ENCODE results near the gene LRCH4. TPM values are rescaled to one million over a fixed set of nuclear protein-coding genes. Genes with fewer than 3 reads are reported as not detected.
A peak's percentile ranks its signal among the peaks of the same experiment; 100 is the strongest.

LRCH4 gene
- total RNA-seq, 1 donor from 2014 or later: 89.2 TPM

GRCh38 chr7:100573691-100574361, 12.1 kb downstream of the LRCH4 start, which contains the start of gene SAP25:
Gene SAP25 (minus strand): TSS chr7:100573900. CDS start chr7:100573742, 158 bp downstream.
- H3K27me3 Mint-ChIP-seq: peaks cover 3% of the 10 kb centered on the region
- intact Hi-C loops (cut with micrococcal nuclease): no loop called here
- peaks cover 35% of the 10 kb centered on the region for H3K36me3 Mint-ChIP-seq (ENCODE audit: low read depth)
- H3K4me3 Mint-ChIP-seq: no peak within 1 kb of the TSS
- H3K9me3 Mint-ChIP-seq: no peaks in the 10 kb centered on the region
- H3K27ac Mint-ChIP-seq: no peak within 1 kb of the TSS
- peaks cover 9% of the 10 kb centered on the region for H3K4me1 Mint-ChIP-seq
- no peak for DNase-seq

DNA sequence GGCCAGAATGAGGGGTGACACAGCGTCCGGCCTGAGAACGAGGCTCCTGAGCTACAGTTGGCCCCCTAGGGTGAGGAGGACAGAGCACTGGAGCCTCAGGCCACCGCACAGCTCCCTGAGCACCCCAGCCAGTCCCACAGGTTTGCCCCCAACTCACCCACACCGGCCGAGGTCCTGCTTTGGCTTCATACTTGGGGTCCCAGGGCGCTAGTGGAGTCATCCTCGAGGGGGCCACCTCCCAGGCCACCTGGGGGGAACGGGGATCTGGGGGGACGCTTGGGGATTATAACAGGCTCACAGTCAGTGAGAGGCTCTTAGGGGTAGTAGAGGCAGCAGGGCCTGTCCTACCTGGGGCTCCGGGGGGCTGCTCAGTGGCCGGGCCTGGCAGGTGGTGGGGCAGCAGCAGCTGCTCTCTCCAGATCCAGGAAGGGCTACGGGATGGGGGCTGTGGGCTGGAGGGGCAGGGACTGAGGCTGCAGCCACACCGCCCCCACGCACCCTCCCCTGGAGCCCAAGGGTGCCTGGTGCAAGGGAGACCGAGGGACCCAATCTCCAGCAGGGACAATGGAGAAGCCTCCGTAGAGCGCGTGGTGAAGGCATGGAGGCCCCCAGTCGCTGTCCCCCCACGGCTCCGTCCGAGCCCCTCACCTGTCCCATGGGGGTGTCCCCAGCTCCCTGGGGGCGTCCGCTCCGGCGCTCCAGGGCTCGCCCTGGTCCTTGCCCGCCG, 12.8 kb downstream of the LRCH4 start:
- Mint-ChIP-seq H3K27me3 (peaks cover 3% of the 10 kb centered on the region), H3K9me3 (no peaks in the 10 kb centered on the region), H3K36me3 (ENCODE audit: low read depth) (peaks cover 31% of the 10 kb centered on the region), H3K4me1 (peaks cover 13% of the 10 kb centered on the region), H3K27ac (no peak overlapping the region), H3K4me3 (no peak overlapping the region)
- no peak for DNase-seq
- intact Hi-C loops (cut with micrococcal nuclease): no loop called here

DNA sequence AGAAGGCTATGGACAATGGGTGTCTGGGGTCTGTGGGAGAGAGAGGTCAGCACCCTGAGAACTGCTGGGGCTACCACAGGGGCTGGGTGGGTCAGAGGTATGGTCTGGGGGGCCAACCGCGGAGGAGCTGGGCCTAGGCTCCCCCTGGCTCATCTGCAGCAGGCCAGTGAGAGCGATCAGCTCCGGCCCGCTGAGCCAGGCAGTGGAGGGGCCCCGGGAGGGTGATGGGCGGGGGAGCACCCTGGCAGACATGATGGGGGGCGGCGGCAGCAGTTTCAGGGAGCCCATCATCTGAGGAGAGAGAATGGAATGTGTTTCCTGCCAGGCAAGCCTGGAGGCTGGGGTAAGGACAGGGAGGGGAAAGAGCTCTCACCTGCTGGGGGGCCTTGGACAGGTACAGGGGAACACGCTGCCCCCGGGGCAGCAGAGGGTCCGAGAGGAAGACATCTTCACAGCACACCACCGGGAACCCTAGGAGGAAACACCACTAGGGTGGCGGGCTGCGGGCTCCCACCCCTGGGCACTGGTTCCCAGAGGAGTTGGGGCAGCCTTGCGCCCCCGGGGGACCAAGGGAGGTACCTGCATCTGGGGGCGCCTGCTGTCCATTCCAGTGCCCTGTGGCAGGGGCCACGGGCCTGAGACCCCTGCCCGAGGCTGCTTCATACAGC, 13.5 kb downstream of the LRCH4 start:
- intact Hi-C loops (cut with micrococcal nuclease): no loop called here
- H3K4me1 Mint-ChIP-seq: peaks cover 19% of the 10 kb centered on the region
- no peak overlapping the region for H3K4me3 Mint-ChIP-seq
- H3K27me3 Mint-ChIP-seq: peaks cover 3% of the 10 kb centered on the region
- peaks cover 24% of the 10 kb centered on the region for H3K36me3 Mint-ChIP-seq (ENCODE audit: low read depth)
- DNase-seq: no peak
- H3K9me3 Mint-ChIP-seq: no peaks in the 10 kb centered on the region
- no peak overlapping the region for H3K27ac Mint-ChIP-seq

- H3K4me1 Mint-ChIP-seq: peaks cover 19% of the 10 kb centered on the region
- H3K4me3 Mint-ChIP-seq: no peak overlapping the region
- no peaks in the 10 kb centered on the region for H3K9me3 Mint-ChIP-seq
- H3K36me3 Mint-ChIP-seq (ENCODE audit: low read depth): peaks cover 22% of the 10 kb centered on the region
- DNase-seq: no peak
- intact Hi-C loops (cut with micrococcal nuclease): no loop called here
- peaks cover 3% of the 10 kb centered on the region for H3K27me3 Mint-ChIP-seq
- no peak overlapping the region for H3K27ac Mint-ChIP-seq
These were observed 14.2 kb downstream of the LRCH4 start for GRCh38 chr7:100571829-100572116.

DNA sequence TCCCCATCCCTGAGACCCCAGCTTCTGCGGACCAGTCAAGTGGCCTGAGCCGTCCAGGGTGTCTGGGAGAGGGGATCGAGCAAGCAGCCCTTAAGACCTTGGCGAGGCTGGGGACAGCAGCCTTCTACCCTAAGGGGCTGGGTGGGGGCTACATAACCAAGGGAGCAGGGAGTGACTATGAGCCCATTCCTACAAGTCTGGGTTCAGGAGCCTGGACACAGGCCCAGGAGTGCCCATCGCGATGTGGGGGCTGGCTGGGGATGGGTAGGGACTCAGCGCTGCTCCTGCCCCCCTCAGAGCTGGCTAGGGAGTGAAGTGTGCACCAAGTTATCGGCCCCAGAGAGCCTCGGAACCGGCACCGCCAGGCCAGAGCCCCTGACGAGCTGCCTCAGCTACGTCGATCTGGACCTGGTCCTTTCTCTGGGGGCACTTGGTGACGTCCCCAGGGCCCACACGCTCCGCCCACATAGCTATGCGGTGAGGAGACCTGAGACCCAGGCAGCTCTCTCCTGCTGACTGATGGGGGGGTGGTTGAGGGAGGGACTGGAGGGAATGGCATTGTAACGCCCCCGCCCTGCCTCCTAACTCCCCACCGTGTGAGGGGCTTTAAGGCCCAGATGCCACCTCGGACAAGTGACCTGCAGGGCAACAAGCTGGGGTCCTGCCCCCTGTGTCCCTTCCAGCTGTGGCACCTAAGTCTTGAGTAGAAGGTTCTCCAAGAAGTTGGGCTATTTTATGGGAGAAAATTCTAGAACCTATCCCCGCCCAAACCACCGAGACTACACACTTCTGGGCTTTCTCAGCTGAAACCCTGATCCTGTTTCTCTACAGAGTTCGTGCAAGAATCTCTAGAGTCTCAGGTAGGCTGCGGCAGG, 14.7 kb downstream of the LRCH4 start:
- H3K36me3 Mint-ChIP-seq (ENCODE audit: low read depth): peaks cover 18% of the 10 kb centered on the region
- no peak overlapping the region for H3K27ac Mint-ChIP-seq
- H3K4me3 Mint-ChIP-seq: no peak overlapping the region
- DNase-seq: no peak
- H3K9me3 Mint-ChIP-seq: no peaks in the 10 kb centered on the region
- H3K27me3 Mint-ChIP-seq: peaks cover 3% of the 10 kb centered on the region
- H3K4me1 Mint-ChIP-seq: peaks cover 19% of the 10 kb centered on the region
- intact Hi-C loops (cut with micrococcal nuclease): no loop called here

DNA sequence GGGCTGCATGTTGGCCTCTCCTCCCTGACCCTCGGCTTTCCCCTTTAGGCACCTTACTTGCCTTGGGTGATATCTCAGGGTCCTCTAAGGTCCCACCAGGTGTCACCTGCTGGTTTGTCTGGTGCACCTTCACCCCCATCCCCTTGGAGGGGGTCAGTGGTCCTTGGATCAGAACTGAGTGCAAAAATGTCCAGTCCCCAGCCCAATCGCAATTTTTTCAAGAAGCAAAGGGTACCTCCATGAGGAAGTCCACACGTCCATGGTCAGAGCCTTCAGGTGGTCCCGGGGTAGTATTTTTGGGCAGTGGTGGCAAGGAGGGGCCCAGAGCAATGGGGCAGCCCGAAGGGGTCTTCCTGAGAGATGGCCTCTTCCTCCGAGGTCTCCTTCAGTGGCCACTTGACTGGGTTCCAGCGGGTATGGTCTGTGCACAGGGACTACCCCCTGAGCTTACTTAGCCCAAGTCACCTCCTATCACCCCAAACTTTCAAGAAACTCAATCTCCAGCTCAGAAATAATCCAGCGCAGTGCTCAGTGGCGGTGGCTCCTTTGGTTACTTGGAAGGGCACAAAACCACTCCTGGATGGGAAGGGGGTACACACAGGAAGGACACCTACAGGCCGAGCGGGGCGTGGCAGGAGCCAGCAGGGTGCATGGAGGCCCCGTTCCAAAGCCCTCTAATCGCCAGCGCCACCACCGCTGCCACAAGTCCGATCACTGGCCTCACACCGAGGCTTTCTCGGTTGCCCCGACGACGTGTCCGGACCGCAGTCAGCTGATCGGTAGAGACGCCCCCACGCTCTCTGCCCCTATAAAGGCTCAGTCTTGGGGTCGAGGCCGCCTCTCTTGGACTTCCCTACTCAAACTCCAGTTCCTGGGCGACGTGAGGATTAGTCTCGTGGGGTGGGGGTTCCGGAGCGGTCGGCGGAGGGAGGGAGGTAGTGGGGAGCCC, 16.8 kb downstream of the LRCH4 start:
- Mint-ChIP-seq H3K27me3 (peaks cover 3% of the 10 kb centered on the region), H3K9me3 (no peaks in the 10 kb centered on the region), H3K4me1 (peaks cover 19% of the 10 kb centered on the region), H3K4me3 (peak overlapping the region; percentile 24), H3K36me3 (ENCODE audit: low read depth) (peaks cover 13% of the 10 kb centered on the region), H3K27ac (no peak overlapping the region)
- peak; percentile 81 for DNase-seq
- intact Hi-C loops (cut with micrococcal nuclease): loop anchor here (2.0 kb wide), 1 partner anchor 14 kb away; no protein-coding TSS in a partner anchor

DNA sequence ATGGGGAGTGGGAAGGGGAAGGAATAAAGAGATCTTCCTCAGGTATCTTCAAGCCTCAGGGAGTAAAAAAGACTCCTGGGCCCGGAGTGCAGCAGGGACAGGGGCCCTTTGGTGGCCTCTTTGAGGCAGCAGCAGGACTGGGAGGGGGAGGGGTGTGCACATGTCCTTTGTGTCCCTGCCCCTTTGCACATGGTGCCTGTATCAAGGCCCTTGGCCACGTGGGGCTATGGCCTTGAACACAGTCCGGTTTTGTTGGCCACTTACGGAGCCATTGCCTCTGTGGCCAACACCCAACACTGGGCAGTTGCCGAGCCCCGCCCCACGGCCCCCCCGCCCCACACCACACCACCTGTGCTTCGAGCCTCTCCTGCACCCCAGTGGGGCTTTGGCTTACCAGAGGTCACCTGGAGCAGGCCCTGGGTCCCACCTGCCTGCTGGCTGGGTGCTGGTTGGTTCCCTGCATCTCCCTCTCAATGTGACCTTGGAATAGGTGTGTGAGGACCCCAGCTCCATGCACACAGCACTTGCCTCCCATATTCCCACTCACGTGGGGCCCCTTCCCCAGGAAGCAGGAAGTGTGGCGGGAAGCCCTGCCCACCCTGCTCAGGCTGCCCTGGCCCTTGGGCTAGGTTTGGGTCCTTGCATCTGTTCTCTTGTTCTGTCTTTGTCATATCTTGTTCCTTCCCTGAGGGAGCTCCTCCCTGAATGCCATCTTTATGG, 17.6 kb downstream of the LRCH4 start:
- no peak for DNase-seq
- H3K27me3 Mint-ChIP-seq: peaks cover 3% of the 10 kb centered on the region
- peaks cover 24% of the 10 kb centered on the region for H3K4me1 Mint-ChIP-seq
- peaks cover 19% of the 10 kb centered on the region for H3K36me3 Mint-ChIP-seq (ENCODE audit: low read depth)
- H3K9me3 Mint-ChIP-seq: no peaks in the 10 kb centered on the region
- intact Hi-C loops (cut with micrococcal nuclease): loop anchor here (2.0 kb wide), 1 partner anchor 14 kb away; no protein-coding TSS in a partner anchor
- no peak overlapping the region for H3K4me3 Mint-ChIP-seq
- H3K27ac Mint-ChIP-seq: peak overlapping the region; percentile 62

- Mint-ChIP-seq H3K36me3 (ENCODE audit: low read depth) (peaks cover 20% of the 10 kb centered on the region), H3K4me3 (no peak overlapping the region), H3K4me1 (peaks cover 24% of the 10 kb centered on the region), H3K9me3 (no peaks in the 10 kb centered on the region), H3K27ac (peak overlapping the region; percentile 62), H3K27me3 (peaks cover 3% of the 10 kb centered on the region)
- no peak for DNase-seq
- intact Hi-C loops (cut with micrococcal nuclease): loop anchor here (2.0 kb wide), 1 partner anchor 15 kb away; no protein-coding TSS in a partner anchor
These were observed 18.2 kb downstream of the LRCH4 start for GRCh38 chr7:100567751-100568175.

DNA sequence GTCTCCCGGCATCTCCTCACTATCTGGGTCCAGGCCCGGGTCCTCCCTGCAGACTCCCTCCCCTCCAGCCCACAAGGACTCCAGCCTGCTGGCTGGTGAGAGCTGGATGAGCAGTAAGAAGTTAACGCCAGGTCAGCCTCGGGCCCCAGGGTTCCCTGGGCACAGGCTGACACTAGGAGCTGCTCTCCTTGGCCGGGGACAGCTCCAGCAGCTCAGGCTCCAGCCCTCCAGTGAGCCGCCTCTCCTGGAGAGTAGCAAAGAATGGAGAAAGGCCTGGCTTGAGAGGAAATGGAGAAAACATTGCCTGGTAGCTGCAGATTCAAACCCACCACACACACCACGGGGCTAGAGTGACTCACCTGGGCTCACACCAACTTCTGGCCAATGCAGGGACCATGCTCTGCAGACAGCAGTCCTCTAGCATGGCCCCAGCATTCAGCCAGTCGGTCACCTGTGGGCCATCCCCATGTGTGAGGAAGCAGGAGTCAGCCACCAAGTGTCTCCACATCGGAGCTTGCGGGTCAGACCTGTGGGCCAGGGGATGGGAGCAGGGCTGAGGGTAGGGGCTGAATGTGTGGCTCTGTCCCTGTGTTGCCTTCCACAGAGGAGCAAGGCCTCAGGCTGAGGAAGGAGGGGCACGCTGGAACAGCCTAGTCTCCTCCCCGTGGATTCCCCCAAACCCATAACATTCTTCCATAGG, 18.7 kb downstream of the LRCH4 start:
- H3K27me3 Mint-ChIP-seq: peaks cover 3% of the 10 kb centered on the region
- intact Hi-C loops (cut with micrococcal nuclease): no loop called here
- peaks cover 24% of the 10 kb centered on the region for H3K4me1 Mint-ChIP-seq
- H3K27ac Mint-ChIP-seq: peak overlapping the region; percentile 12
- H3K36me3 Mint-ChIP-seq (ENCODE audit: low read depth): peaks cover 22% of the 10 kb centered on the region
- no peaks in the 10 kb centered on the region for H3K9me3 Mint-ChIP-seq
- no peak for DNase-seq
- H3K4me3 Mint-ChIP-seq: no peak overlapping the region

DNA sequence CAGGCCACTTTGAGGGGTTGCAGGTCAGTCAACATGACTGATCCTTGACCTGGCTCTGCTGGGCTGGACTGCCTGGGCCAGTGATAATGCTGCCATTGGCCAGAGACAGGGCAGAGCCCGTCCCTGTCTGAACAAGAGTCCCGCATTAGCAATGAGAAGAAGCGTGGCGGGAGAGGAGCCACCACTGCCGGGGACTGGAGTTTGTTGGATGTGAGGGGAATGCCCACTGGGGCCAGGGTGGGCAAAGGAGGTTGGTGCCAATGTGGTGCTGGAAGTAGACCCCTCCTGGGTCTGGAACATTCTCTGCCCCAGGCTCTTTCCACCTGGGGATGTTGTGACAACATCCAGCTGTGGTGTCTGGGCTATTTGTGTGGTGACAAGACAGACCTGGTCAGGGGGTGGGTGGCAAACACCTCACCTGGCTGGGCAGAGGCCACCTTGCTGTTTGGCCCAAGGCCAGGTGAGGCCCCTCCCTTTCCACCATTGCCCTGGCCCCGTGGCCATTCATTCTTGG, 19.9 kb downstream of the LRCH4 start:
- intact Hi-C loops (cut with micrococcal nuclease): no loop called here
- Mint-ChIP-seq H3K4me1 (peaks cover 22% of the 10 kb centered on the region), H3K36me3 (ENCODE audit: low read depth) (peaks cover 22% of the 10 kb centered on the region), H3K27me3 (peaks cover 3% of the 10 kb centered on the region), H3K4me3 (no peak overlapping the region), H3K27ac (no peak overlapping the region), H3K9me3 (no peaks in the 10 kb centered on the region)
- no peak for DNase-seq

GRCh38 chr7:100565133-100565571, 20.8 kb downstream of the LRCH4 start:
- no peak overlapping the region for H3K27ac Mint-ChIP-seq
- intact Hi-C loops (cut with micrococcal nuclease): no loop called here
- peaks cover 22% of the 10 kb centered on the region for H3K4me1 Mint-ChIP-seq
- no peaks in the 10 kb centered on the region for H3K9me3 Mint-ChIP-seq
- H3K27me3 Mint-ChIP-seq: peaks cover 3% of the 10 kb centered on the region
- H3K4me3 Mint-ChIP-seq: no peak overlapping the region
- no peak for DNase-seq
- peaks cover 23% of the 10 kb centered on the region for H3K36me3 Mint-ChIP-seq (ENCODE audit: low read depth)
